H9 (cell line): ENCODE data around the gene TNIK. TPM values are rescaled to one million over a fixed set of nuclear protein-coding genes. Genes with fewer than 3 reads are reported as not detected.
"Not testable (repeated sequence)": the region's sequence is repeated elsewhere in the genome, so short reads cannot be mapped to it uniquely, and the experiment has no call there.

Source experiments
- DNase-seq: peaks from one replicate; pipeline ENCODE4 v3.0.0-alpha.2; 2017
- H2AFZ ChIP-seq: one replicate; pipeline ENCODE4 v1.6.1; 2013; ENCODE audit warnings: mild to moderate bottlenecking, low read length, control low read depth, moderate library complexity
- H2AK5ac ChIP-seq: 2 replicates; pipeline ENCODE4 v1.6.1; 2013; ENCODE audit warnings: low read length, control low read depth, mixed read lengths; ENCODE audit not compliant: insufficient read length
- H2BK120ac ChIP-seq: one replicate; pipeline ENCODE4 v1.6.1; 2013; ENCODE audit warnings: low read depth, mild to moderate bottlenecking, low read length, control low read depth, inconsistent platforms; ENCODE audit not compliant: poor library complexity, severe bottlenecking
- H2BK12ac ChIP-seq: 2 replicates; pipeline ENCODE4 v1.6.1; 2013; ENCODE audit warnings: low read length, control low read depth, mixed read lengths, low read depth; ENCODE audit not compliant: insufficient read length
- H2BK15ac ChIP-seq: 2 replicates; pipeline ENCODE4 v1.6.1; 2013; ENCODE audit warnings: low read depth, low read length, control low read depth
- H2BK20ac ChIP-seq: one replicate; pipeline ENCODE4 v1.6.1; 2013; ENCODE audit warnings: low read depth, mild to moderate bottlenecking, low read length, control low read depth, inconsistent platforms; ENCODE audit not compliant: poor library complexity, severe bottlenecking
- H2BK5ac ChIP-seq: 2 replicates; pipeline ENCODE4 v1.6.1; 2013; ENCODE audit warnings: low read length, control low read depth, mixed read lengths; ENCODE audit not compliant: insufficient read length
- H3K14ac ChIP-seq: 2 replicates; pipeline ENCODE4 v1.6.1; 2013; ENCODE audit warnings: low read length, control low read depth; ENCODE audit not compliant: insufficient read depth
- H3K18ac ChIP-seq: 2 replicates; pipeline ENCODE4 v1.6.1; 2013; ENCODE audit warnings: low read depth, mild to moderate bottlenecking, mixed read lengths, low read length, control low read depth; ENCODE audit not compliant: insufficient read length
- H3K23ac ChIP-seq: 2 replicates; pipeline ENCODE4 v1.6.1; 2013; ENCODE audit warnings: low read length, control low read depth, mixed read lengths, low read depth; ENCODE audit not compliant: insufficient read length
- H3K23me2 ChIP-seq: 2 replicates; pipeline ENCODE4 v1.6.1; 2013; ENCODE audit warnings: low read depth, mild to moderate bottlenecking, mixed read lengths, low read length, control low read depth; ENCODE audit not compliant: insufficient read length, poor library complexity, severe bottlenecking
- H3K27ac ChIP-seq: 2 replicates; pipeline ENCODE4 v1.5.1; 2013; ENCODE audit warnings: low read length, control low read depth, mixed read lengths, low read depth; ENCODE audit not compliant: insufficient read length
- H3K27me3 ChIP-seq: 2 replicates; pipeline ENCODE4 v1.6.1; 2013; ENCODE audit warnings: low read length, control low read depth, inconsistent platforms; ENCODE audit not compliant: insufficient read depth
- H3K4ac ChIP-seq: 2 replicates; pipeline ENCODE4 v1.6.1; 2013; ENCODE audit warnings: low read depth, mild to moderate bottlenecking, control low read depth, inconsistent platforms, low read length, moderate library complexity
- H3K4me1 ChIP-seq: 2 replicates; pipeline ENCODE4 v1.6.1; 2013; ENCODE audit warnings: low read length, control low read depth, inconsistent platforms; ENCODE audit not compliant: insufficient read depth
- H3K4me2 ChIP-seq: 2 replicates; pipeline ENCODE4 v1.6.1; 2013; ENCODE audit warnings: low read length, control low read depth, mixed read lengths; ENCODE audit not compliant: insufficient read length, insufficient read depth
- H3K56ac ChIP-seq: 2 replicates; pipeline ENCODE4 v1.6.1; 2013; ENCODE audit warnings: low read depth, mild to moderate bottlenecking, mixed read lengths, low read length, control low read depth; ENCODE audit not compliant: insufficient read length
- H3K79me1 ChIP-seq: 2 replicates; pipeline ENCODE4 v1.6.1; 2013; ENCODE audit warnings: low read depth, mild to moderate bottlenecking, moderate library complexity, low read length, control low read depth, inconsistent platforms; ENCODE audit not compliant: insufficient read depth, poor library complexity, severe bottlenecking
- H3K79me2 ChIP-seq: 2 replicates; pipeline ENCODE4 v1.6.1; 2013; ENCODE audit warnings: low read length, control low read depth, inconsistent platforms; ENCODE audit not compliant: insufficient read depth
- H3K9ac ChIP-seq: 2 replicates; pipeline ENCODE4 v1.6.1; 2013; ENCODE audit warnings: low read length, control low read depth, mixed read lengths; ENCODE audit not compliant: insufficient read length; ENCODE audit errors: extremely low read depth
- H3K9me3 ChIP-seq: one replicate; pipeline ENCODE4 v1.6.1; 2013; ENCODE audit warnings: low read depth, low read length, inconsistent platforms; ENCODE audit not compliant: control insufficient read depth
- H3T11ph ChIP-seq: one replicate; pipeline ENCODE4 v1.6.1; 2013; ENCODE audit warnings: mild to moderate bottlenecking, low read length, control low read depth, inconsistent platforms
- H4K20me1 ChIP-seq: one replicate; pipeline ENCODE4 v1.6.1; 2013; ENCODE audit not compliant: control insufficient read depth, insufficient read length, insufficient read depth
- H4K5ac ChIP-seq: 2 replicates; pipeline ENCODE4 v1.6.1; 2013; ENCODE audit warnings: low read depth, mild to moderate bottlenecking, mixed read lengths, low read length, control low read depth; ENCODE audit not compliant: insufficient read length
- H4K8ac ChIP-seq: replicated peaks from 2 replicates; pipeline ENCODE4 v1.6.1; 2013; ENCODE audit warnings: low read length, control low read depth, mixed read lengths, low read depth; ENCODE audit not compliant: insufficient read length
- H4K91ac ChIP-seq: 2 replicates; pipeline ENCODE4 v1.6.1; 2013; ENCODE audit warnings: low read depth, mild to moderate bottlenecking, moderate library complexity, mixed read lengths, low read length, control low read depth; ENCODE audit not compliant: insufficient read length
- H3K27ac Mint-ChIP-seq, 3 experiments: 2 replicates in 2 of 3; 3 replicates in 1 of 3; pipeline ENCODE4 v1.8.0; 2020 to 2021; ENCODE audit warnings: mixed read lengths in 3 of 3, mild to moderate bottlenecking in 1 of 3, moderate library complexity in 1 of 3
- H3K27me3 Mint-ChIP-seq: 2 replicates; pipeline ENCODE4 v1.8.0; 2021; ENCODE audit warnings: low read depth, mild to moderate bottlenecking, moderate library complexity, mixed read lengths
- H3K36me3 Mint-ChIP-seq, 3 experiments: 2 replicates in 2 of 3; 3 replicates in 1 of 3; pipeline ENCODE4 v1.8.0; 2020 to 2021; ENCODE audit warnings: low read depth in 3 of 3, mixed read lengths in 3 of 3; ENCODE audit not compliant: insufficient read depth in 1 of 3
- H3K4me1 Mint-ChIP-seq, 2 experiments: 2 replicates each; pipeline ENCODE4 v1.8.0; 2020; ENCODE audit warnings: mixed read lengths in 2 of 2
- H3K4me3 Mint-ChIP-seq, 2 experiments: 2 replicates in 1 of 2; 3 replicates in 1 of 2; pipeline ENCODE4 v1.8.0; 2020 to 2021; ENCODE audit warnings: mild to moderate bottlenecking in 2 of 2, mixed read lengths in 2 of 2, moderate library complexity in 1 of 2
- H3K9me3 Mint-ChIP-seq, 2 experiments: 2 replicates in 1 of 2; 3 replicates in 1 of 2; pipeline ENCODE4 v1.8.0; 2020; ENCODE audit warnings: mild to moderate bottlenecking in 2 of 2, mixed read lengths in 2 of 2, moderate library complexity in 1 of 2
- CTCF ChIP-seq: fragments of 200-600 bp; sonication (generic); conservative IDR thresholded peaks from 3 replicates; pipeline ENCODE4 v1.8.0; 2021; ENCODE audit warnings: antibody characterized with exemption, mild to moderate bottlenecking
- WGBS: extraction: QIAGEN DNeasy Blood & Tissue Kit; methylation state at CpG from one replicate; pipeline ENCODE4 v1.1.7; 2013; ENCODE audit warnings: missing lambda C conversion rate, low lambda C conversion rate, mixed read lengths; ENCODE audit not compliant: insufficient read length; ENCODE audit errors: extremely low coverage; 5-methylcytosine and 5-hydroxymethylcytosine counted together
- total RNA-seq: library from RNA; stranded (reverse); gene quantifications from 2 replicates; pipeline ENCODE4 v1.2.1, GENCODE V29; 2021

The TNIK gene
- total RNA-seq, 1 experiment from 2014 or later = 15.9 TPM

- no peaks in the 10 kb centered on the region for H3K23me2 ChIP-seq
- H3T11ph ChIP-seq = no peak overlapping the region
- no peak overlapping the region for H2AK5ac ChIP-seq
- no peak overlapping the region for H3K9ac ChIP-seq
- no peak overlapping the region for H3K4me2 ChIP-seq
- H3K14ac ChIP-seq = no peak overlapping the region
- H3K56ac ChIP-seq = no peak overlapping the region
- Mint-ChIP-seq H3K27me3 (no peaks in the 10 kb centered on the region), H3K9me3 (no peaks in the 10 kb centered on the region), H3K36me3 (peaks cover 0 to 4% (median 0%) of the 10 kb centered on the region in 3 experiments; a peak in 1 of 7 replicates), H3K27ac (no peak overlapping the region), H3K4me1 (peaks cover 4 to 8% of the 10 kb centered on the region in 2 experiments; a peak in 1 of 4 replicates), H3K4me3 (no peak overlapping the region)
- no peak overlapping the region for H2BK5ac ChIP-seq
- WGBS = no CpG with 5 or more reads among the region's 1 CpG
- H3K23ac ChIP-seq = no peak overlapping the region
- H3K9me3 ChIP-seq = no peaks in the 10 kb centered on the region
- H3K27me3 ChIP-seq = no peaks in the 10 kb centered on the region
- no peak overlapping the region for H2BK120ac ChIP-seq
- H2BK12ac ChIP-seq = no peak overlapping the region
- no peak overlapping the region for H2BK20ac ChIP-seq
- H4K91ac ChIP-seq = no peak overlapping the region
- no peak overlapping the region for H4K8ac ChIP-seq
- H3K4me1 ChIP-seq = no peaks in the 10 kb centered on the region
- H3K27ac ChIP-seq = no peak overlapping the region
- H3K4ac ChIP-seq = no peak overlapping the region
- H2BK15ac ChIP-seq = no peak overlapping the region
- H3K79me2 ChIP-seq = peaks cover 8% of the 10 kb centered on the region; the same call in 1 of the 2 replicates
- no peak overlapping the region for H3K18ac ChIP-seq
- DNase-seq = no peak
- no peaks in the 10 kb centered on the region for H4K20me1 ChIP-seq
- no peak overlapping the region for H2AFZ ChIP-seq
- no peak overlapping the region for H4K5ac ChIP-seq
- no peaks in the 10 kb centered on the region for H3K79me1 ChIP-seq
- TF ChIP-seq CTCF = no peak
Measured at GRCh38 chr3:171369156-171369555, 91.0 kb downstream of the TNIK start.

- H3K79me1 ChIP-seq, H3K9me3 Mint-ChIP-seq, H4K20me1 ChIP-seq, H3K23me2 ChIP-seq, H3K4me3 Mint-ChIP-seq, H3K36me3 Mint-ChIP-seq, H2BK12ac ChIP-seq, H3K4me1 Mint-ChIP-seq, H4K91ac ChIP-seq, H3K4me1 ChIP-seq, H3K9me3 ChIP-seq, H2AK5ac ChIP-seq, DNase-seq, H3K14ac ChIP-seq, H3K4ac ChIP-seq, H2AFZ ChIP-seq, H3K56ac ChIP-seq, H3K27me3 ChIP-seq, H3K79me2 ChIP-seq, H3K27ac ChIP-seq, H3K27me3 Mint-ChIP-seq, H2BK120ac ChIP-seq, H2BK5ac ChIP-seq, H2BK15ac ChIP-seq, H4K8ac ChIP-seq, H3K9ac ChIP-seq, H3K23ac ChIP-seq, H4K5ac ChIP-seq, H3K18ac ChIP-seq, H2BK20ac ChIP-seq, H3K4me2 ChIP-seq: not testable (repeated sequence)
- peak overlapping the region; percentile 67 for H3T11ph ChIP-seq
- no CpG with 5 or more reads among the region's 5 CpGs for WGBS
- peak overlapping the region in 1 of 3 experiments; percentile 76; a peak in 1 of 7 replicates for H3K27ac Mint-ChIP-seq
Measured at GRCh38 chr3:171366738-171367137, 93.5 kb downstream of the TNIK start.
